Measurements from ENCODE around the gene ALK. TPM values are rescaled to one million over a fixed set of nuclear protein-coding genes. Genes with fewer than 3 reads are reported as not detected.

The ALK gene
- total RNA-seq, 3 donors from 2014 or later = 0.07 to 2.4 (median 0.09) TPM

- no peak for ATAC-seq
- no peak for DNase-seq
- intact Hi-C loops (cut with DNase I, micrococcal nuclease) = no loop called here
- no peaks in the 10 kb centered on the region for H3K4me1 ChIP-seq (ENCODE audit: low read depth)
- TF ChIP-seq CTCF (IDR thresholded peaks at IDR 0.05) = no peak
- no peak overlapping the region for H3K4me3 ChIP-seq
- H3K9me3 ChIP-seq = no peaks in the 10 kb centered on the region
- no peaks in the 10 kb centered on the region for H3K36me3 ChIP-seq (ENCODE audit: low read depth)
Observed at GRCh38 chr2:29544917-29545316, 376.5 kb downstream of the ALK start.

- ATAC-seq (no peak), DNase-seq (no peak)
- no peaks in the 10 kb centered on the region for H3K36me3 ChIP-seq (ENCODE audit: low read depth)
- no peak for TF ChIP-seq CTCF (IDR thresholded peaks at IDR 0.05)
- H3K4me1 ChIP-seq (ENCODE audit: low read depth) = no peaks in the 10 kb centered on the region
- no peaks in the 10 kb centered on the region for H3K9me3 ChIP-seq
- intact Hi-C loops (cut with DNase I, micrococcal nuclease) = no loop called here
- no peak overlapping the region for H3K4me3 ChIP-seq
Observed at GRCh38 chr2:29544031-29544430, 377.4 kb downstream of the ALK start.

- ATAC-seq (no peak), DNase-seq (no peak)
- Histone ChIP-seq H3K9me3 (no peaks in the 10 kb centered on the region), H3K4me3 (no peak overlapping the region), H3K4me1 (ENCODE audit: low read depth) (no peaks in the 10 kb centered on the region), H3K36me3 (ENCODE audit: low read depth) (no peaks in the 10 kb centered on the region)
- TF ChIP-seq CTCF (IDR thresholded peaks at IDR 0.05) = no peak
- intact Hi-C loops (cut with DNase I, micrococcal nuclease) = no loop called here
Observed at GRCh38 chr2:29535188-29535587, 386.2 kb downstream of the ALK start.

- Histone ChIP-seq H3K4me1 (ENCODE audit: low read depth) (no peaks in the 10 kb centered on the region), H3K9me3 (no peaks in the 10 kb centered on the region), H3K36me3 (ENCODE audit: low read depth) (no peaks in the 10 kb centered on the region), H3K4me3 (no peak overlapping the region)
- ATAC-seq (no peak), DNase-seq (no peak)
- no peak for TF ChIP-seq CTCF (IDR thresholded peaks at IDR 0.05)
- intact Hi-C loops (cut with DNase I, micrococcal nuclease) = no loop called here
Observed at GRCh38 chr2:29532436-29532835, 388.9 kb downstream of the ALK start.

- no peak for ATAC-seq
Observed at GRCh38 chr2:29531626-29532025, 389.8 kb downstream of the ALK start.

More at GRCh38 chr2:29531626-29532025, 389.8 kb downstream of the ALK start:
- Histone ChIP-seq H3K36me3 (ENCODE audit: low read depth) (no peaks in the 10 kb centered on the region), H3K9me3 (no peaks in the 10 kb centered on the region), H3K4me3 (no peak overlapping the region), H3K4me1 (ENCODE audit: low read depth) (no peaks in the 10 kb centered on the region)
- no peak for TF ChIP-seq CTCF (IDR thresholded peaks at IDR 0.05)
- intact Hi-C loops (cut with DNase I, micrococcal nuclease) = no loop called here
- DNase-seq = no peak

Measured in mucosa of descending colon (tissue), 3 donors.